DMS 273 treated with DMSO at 0.1 percent for 48 hours (cell line): ENCODE data around the gene NRG2.

Experiments used
- DNase-seq: peaks from one replicate; lab custom pipeline; 2025; lab: John Stamatoyannopoulos, UW

Gene NRG2

GRCh38 chr5:139967353-139967752 is 75.7 kb downstream of the NRG2 start:
- DNase-seq = no peak

GRCh38 chr5:139966856-139967255 is 76.2 kb downstream of the NRG2 start:
- DNase-seq = no peak

- DNase-seq = no peak
These were observed 78.0 kb downstream of the NRG2 start for GRCh38 chr5:139964994-139965565.

- DNase-seq = no peak
These were observed 78.7 kb downstream of the NRG2 start for GRCh38 chr5:139964266-139964993.

GRCh38 chr5:139962445-139962844 is 80.7 kb downstream of the NRG2 start:
- DNase-seq = no peak

DNA sequence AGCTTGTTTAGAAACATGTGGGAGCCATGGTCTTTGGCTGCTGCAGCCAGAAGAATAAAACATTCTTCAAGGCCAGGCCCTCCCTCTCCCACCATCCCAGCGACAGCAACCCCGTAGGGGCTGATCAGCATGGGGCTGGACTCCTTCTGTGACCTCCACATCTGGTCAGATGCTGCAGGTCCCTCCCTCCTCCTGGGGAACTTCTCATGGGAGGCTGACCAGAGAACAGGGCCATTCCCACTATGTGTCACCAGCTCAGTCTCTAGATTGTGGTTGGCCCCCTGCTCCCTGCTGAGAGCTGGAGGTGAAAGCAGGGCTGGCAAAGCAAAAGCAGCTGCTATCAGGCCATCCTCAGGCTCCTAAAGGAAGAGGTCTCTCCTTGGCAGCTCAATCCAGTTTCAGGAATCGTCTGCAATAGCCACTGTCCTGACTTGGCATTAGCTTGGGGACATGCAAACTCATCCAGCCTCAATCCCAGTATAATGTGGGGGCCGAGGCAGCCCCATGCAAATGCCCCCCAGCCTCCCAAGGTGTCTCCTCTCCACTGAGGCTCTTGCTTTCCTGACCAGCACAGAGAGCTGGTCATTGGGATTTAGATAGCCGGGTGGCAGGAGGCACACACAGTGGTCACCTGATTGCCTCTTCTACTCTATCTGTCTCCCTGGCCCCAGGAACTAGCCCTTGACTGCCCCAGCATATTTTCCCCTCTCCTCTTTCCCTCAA is 81.5 kb downstream of the NRG2 start:
- no peak for DNase-seq

GRCh38 chr5:139960723-139961383 is 82.2 kb downstream of the NRG2 start:
- no peak for DNase-seq

DNA sequence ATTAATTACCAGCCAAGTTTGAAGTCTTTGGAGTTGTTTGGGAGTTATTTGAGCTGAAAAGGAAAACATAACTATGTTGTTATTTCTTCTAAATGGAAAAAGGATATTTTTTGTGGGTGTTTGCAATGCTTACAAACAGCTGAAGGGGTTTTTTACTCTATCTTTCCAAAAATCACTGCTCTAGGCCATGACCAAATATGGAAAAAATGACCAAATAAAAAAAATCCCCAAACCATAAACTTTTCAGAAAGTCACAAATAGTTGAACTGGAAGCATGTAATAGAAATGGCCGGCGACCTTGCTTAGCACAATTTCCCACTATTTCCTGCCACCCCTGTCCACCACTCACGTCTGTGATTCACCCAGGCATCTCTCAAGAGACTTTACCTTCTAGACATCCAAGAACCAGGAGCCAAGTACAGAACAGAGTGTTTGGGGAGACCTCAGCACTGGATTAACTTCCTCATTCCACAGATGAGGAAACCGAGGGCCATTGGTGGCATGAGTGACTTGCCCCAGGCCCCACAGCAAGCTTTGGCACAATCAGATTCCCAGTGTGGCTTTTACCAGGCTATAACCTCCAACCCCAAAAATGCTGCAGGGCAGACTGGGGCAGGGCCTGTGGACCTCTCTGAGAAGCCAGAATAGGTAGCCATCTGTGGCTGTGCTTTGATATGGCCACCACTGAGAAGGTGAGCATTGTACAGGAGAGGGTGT is 84.5 kb downstream of the NRG2 start:
- DNase-seq = no peak

GRCh38 chr5:139956342-139956741 is 86.8 kb downstream of the NRG2 start:
- DNase-seq = no peak

DNA sequence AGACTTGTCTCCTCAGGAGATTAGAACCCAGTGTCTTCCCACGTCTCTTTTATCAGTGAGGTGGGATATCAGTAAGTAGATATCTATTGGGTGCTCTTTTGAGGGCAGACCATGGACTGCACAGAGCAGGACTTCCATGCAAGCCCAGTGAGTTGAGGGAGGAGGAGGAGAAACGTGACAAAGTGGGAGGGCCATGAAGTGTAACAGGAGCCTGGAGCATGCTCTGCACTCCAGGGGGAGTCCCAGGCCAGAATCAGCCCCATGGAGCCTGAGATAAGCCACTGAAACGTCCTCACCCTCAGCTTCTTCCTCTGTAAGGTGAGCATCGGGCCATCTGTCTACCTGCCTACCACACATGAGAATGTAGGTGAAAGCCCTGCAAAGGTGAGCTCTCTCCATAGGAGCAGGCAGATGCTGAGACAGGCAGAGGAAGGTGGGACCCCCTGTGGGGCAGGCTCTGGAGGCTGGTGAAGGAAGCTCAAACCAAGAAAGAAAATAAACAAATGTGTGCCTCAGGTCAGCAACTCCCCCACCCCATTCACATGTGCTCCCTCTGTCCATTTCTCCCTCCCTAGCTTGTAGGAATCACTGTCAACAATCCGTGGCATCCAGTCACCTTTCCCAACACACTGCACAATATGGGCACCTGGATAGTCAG is 87.4 kb downstream of the NRG2 start:
- DNase-seq = no peak

- no peak for DNase-seq
These were observed 88.0 kb downstream of the NRG2 start for GRCh38 chr5:139955053-139955605.

GRCh38 chr5:139954462-139954861 is 88.6 kb downstream of the NRG2 start:
- DNase-seq = no peak

DNA sequence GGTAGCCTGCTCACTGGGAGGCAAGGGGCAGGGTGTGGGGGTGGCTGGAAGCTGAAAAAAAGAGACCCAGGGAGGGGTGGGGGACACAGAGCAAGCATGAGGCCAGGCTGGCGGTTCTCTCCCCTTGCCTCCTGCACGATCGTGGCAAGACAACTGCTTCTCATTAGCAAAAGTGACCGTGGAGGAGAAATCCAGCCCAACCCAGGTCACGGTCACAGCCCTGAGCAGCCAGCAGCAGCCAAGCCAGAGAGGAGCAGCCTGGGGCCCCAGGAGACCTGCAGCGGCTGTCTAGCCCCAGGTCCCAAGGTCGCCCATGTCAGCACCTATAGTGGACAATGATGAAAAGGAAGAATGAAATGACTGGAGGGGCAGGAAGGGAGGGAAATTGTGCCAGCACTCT is 89.1 kb downstream of the NRG2 start:
- no peak for DNase-seq

DNA sequence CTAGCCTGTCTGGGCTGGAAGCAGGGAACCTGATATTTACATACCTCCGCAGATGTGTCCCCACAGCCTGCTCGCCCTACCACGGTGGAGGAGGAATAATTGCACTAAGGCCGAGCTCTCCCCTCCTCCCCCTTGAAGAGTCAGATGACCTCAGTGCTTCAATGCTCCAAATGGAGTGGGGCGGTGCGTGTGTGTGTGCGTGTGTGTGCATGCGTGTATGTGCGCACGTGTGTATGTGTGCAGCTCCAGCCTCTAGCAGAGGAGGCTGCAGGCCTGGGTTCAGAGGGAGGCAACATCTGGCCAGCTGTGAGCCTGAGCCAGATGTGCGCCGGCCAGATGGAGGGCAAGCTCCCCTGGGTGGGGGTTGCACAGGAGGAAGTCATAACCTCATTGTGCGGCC is 90.5 kb downstream of the NRG2 start:
- DNase-seq = no peak

DNA sequence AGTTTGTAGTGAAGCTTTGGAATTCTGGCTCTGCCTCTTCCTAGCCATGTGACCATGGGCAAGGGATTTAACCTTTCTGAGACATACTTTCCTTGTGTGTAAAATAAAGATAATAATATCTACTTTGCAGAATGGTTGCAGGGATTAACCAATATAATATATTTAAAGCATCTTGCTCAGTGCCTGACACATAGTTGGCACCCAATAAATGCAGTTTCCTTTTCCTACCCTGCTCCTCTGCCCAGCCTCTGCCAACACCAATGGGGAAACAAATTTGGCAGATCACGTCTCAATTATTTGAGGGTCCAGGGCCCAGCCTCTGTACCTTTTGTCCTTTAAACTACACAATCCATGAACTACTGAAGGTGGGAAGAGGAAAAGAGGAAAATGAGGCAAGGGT is 91.1 kb downstream of the NRG2 start:
- no peak for DNase-seq

- DNase-seq = no peak
These were observed 91.7 kb downstream of the NRG2 start for GRCh38 chr5:139951296-139951924.

DNA sequence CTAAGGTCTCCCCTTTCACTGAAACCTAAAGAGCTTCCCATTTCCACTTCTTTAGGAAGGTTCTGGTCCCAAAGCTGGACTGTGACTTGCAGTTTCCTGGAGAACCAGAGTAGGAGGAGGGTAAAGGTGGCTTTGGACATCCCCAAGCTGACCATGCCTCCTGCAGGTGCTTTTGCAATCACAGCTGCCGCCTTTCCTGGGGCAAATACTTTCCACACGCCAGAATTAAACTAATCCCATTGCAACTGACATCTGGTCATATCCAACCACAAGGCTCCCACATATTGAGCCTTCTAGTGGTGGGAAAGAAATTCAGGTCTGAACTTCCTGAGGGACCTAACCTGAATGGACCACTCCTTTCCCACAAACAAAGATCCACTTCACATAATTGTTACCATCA is 92.7 kb downstream of the NRG2 start:
- DNase-seq = no peak

DNA sequence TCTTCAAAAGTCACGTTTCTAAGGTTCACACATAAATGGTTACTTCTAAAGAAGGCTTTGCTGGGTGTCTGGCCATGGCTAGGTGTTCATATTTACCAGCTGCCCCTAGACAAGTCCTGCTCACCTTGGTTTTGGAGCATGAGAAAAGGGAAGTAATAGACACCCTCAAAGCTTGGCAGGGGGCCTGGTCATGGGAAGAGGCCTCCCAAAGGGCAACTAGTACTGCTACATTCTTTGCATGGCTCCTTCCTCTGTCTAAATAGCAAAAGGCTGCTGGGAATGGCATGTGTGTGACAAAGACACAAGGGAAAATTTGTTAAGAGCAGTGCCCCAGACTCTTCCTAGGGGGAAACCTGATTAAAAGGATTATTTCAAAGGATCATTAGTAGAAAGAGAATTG is 93.4 kb downstream of the NRG2 start:
- no peak for DNase-seq

DNA sequence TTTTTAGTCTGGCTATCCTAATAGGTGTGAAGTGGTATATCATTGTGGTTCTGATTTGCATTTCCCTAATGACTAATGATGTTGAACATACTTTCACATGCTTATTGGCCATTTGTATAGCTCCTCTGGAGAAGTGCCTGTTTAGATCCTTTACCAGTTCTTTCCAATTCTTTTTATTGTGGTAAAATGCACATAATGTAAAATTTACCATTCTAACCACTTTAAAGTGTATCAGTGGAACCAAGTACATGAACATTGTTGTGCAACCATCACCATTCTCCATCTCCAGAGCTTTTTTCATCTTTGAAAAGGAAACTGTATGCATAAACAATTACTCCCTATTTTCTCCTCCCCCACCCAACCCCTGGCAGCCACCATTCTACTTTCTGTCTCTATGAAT is 95.4 kb downstream of the NRG2 start:
- no peak for DNase-seq

GRCh38 chr5:139946440-139946839 is 96.7 kb downstream of the NRG2 start:
- no peak for DNase-seq

DNA sequence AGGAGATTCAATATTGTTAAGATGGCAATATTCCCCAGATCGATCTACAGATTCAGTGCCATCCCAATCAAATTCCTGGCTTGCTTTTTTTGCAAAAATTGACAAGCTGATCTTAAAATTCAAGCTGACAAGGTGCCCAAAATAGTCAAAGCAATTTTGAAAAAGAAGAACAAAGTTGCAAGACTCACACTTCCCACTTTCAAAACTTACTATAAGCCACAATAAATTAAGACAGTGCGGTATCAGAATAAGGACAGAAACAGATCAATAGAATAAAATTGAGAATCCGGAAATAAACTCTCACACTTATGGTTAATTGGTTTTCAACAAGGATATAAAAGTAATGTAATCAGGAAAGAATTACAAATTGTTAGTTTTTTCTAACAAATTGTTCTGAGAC is 97.1 kb downstream of the NRG2 start:
- no peak for DNase-seq
